ENCODE measurements around the gene SEZ6L2. TPM values are rescaled to one million over a fixed set of nuclear protein-coding genes. Genes with fewer than 3 reads are reported as not detected.
"Not testable (repeated sequence)": the region's sequence is repeated elsewhere in the genome, so short reads cannot be mapped to it uniquely, and the experiment has no call there.

SEZ6L2 gene
- 47.3 and 59.0 TPM in 2 replicates for total RNA-seq (2014; rRNA removed; shearing (Covaris generic))

GRCh38 chr16:29899516-29900101 is at the start of gene SEZ6L2:
Gene SEZ6L2 (minus strand): TSS chr16:29899550. CDS start chr16:29899019, 531 bp downstream.
- no peaks in the 10 kb centered on the region; the same call in 1 of the 2 replicates for H3K27me3 ChIP-seq (ENCODE audit: control insufficient read depth, insufficient read depth, low read length)
- H3K36me3 ChIP-seq (replicated peaks; ENCODE audit: control insufficient read depth, insufficient read depth, low read length) = peaks cover 6% of the 10 kb centered on the region
- DNase-seq = peak; percentile 97
- H3K4me3 ChIP-seq (ENCODE audit: insufficient read depth, low read depth, low read length) = peak within 1 kb of the TSS; percentile 80

- no peak for DNase-seq
- Histone ChIP-seq H3K27me3 (ENCODE audit: control insufficient read depth, insufficient read depth, low read length) (no peaks in the 10 kb centered on the region), H3K4me3 (ENCODE audit: insufficient read depth, low read depth, low read length) (no peak overlapping the region), H3K36me3 (replicated peaks; ENCODE audit: control insufficient read depth, insufficient read depth, low read length) (no peaks in the 10 kb centered on the region)
These were observed 48.5 kb upstream of the SEZ6L2 start for GRCh38 chr16:29947897-29948296.

GRCh38 chr16:29943846-29944799 is 44.8 kb upstream of the SEZ6L2 start:
- Histone ChIP-seq H3K27me3 (ENCODE audit: control insufficient read depth, insufficient read depth, low read length) (no peaks in the 10 kb centered on the region), H3K36me3 (replicated peaks; ENCODE audit: control insufficient read depth, insufficient read depth, low read length) (no peaks in the 10 kb centered on the region), H3K4me3 (ENCODE audit: insufficient read depth, low read depth, low read length) (no peak overlapping the region)
- peak; percentile 68 for DNase-seq

- DNase-seq = no peak
- no peak overlapping the region for H3K4me3 ChIP-seq (ENCODE audit: insufficient read depth, low read depth, low read length)
These were observed 41.3 kb upstream of the SEZ6L2 start for GRCh38 chr16:29940656-29941055.

GRCh38 chr16:29931750-29932149 is 32.4 kb upstream of the SEZ6L2 start:
- not testable (repeated sequence) for DNase-seq; H3K27me3 ChIP-seq (ENCODE audit: control insufficient read depth, insufficient read depth, low read length); H3K36me3 ChIP-seq (replicated peaks; ENCODE audit: control insufficient read depth, insufficient read depth, low read length); H3K4me3 ChIP-seq (ENCODE audit: insufficient read depth, low read depth, low read length)

More at GRCh38 chr16:29940656-29941055, 41.3 kb upstream of the SEZ6L2 start:
- H3K36me3 ChIP-seq (replicated peaks; ENCODE audit: control insufficient read depth, insufficient read depth, low read length) = no peaks in the 10 kb centered on the region
- H3K27me3 ChIP-seq (ENCODE audit: control insufficient read depth, insufficient read depth, low read length) = no peaks in the 10 kb centered on the region

- peaks cover 1% of the 10 kb centered on the region; the same call in 1 of the 2 replicates for H3K36me3 ChIP-seq (replicated peaks; ENCODE audit: control insufficient read depth, insufficient read depth, low read length)
- H3K27me3 ChIP-seq (ENCODE audit: control insufficient read depth, insufficient read depth, low read length) = no peaks in the 10 kb centered on the region
These were observed 27.9 kb upstream of the SEZ6L2 start for GRCh38 chr16:29927070-29927905.

GRCh38 chr16:29926711-29927052 is 27.3 kb upstream of the SEZ6L2 start:
- H3K27me3 ChIP-seq (ENCODE audit: control insufficient read depth, insufficient read depth, low read length) = no peaks in the 10 kb centered on the region
- peak overlapping the region; percentile 96 for H3K4me3 ChIP-seq (ENCODE audit: insufficient read depth, low read depth, low read length)
- DNase-seq = peak; percentile 47
- H3K36me3 ChIP-seq (replicated peaks; ENCODE audit: control insufficient read depth, insufficient read depth, low read length) = peaks cover 1% of the 10 kb centered on the region; the same call in 1 of the 2 replicates

More at GRCh38 chr16:29927070-29927905, 27.9 kb upstream of the SEZ6L2 start:
- peak overlapping the region; percentile 96; the same call in 1 of the 2 replicates for H3K4me3 ChIP-seq (ENCODE audit: insufficient read depth, low read depth, low read length)
- no peak for DNase-seq

- peak; percentile 99 for DNase-seq
- peak within 1 kb of the TSS; percentile 96 for H3K4me3 ChIP-seq (ENCODE audit: insufficient read depth, low read depth, low read length)
- no peaks in the 10 kb centered on the region for H3K27me3 ChIP-seq (ENCODE audit: control insufficient read depth, insufficient read depth, low read length)
- peaks cover 3% of the 10 kb centered on the region; the same call in 1 of the 2 replicates for H3K36me3 ChIP-seq (replicated peaks; ENCODE audit: control insufficient read depth, insufficient read depth, low read length)
These were observed 26.7 kb upstream of the SEZ6L2 start, which contains the start of gene KCTD13 for GRCh38 chr16:29925781-29926710. Gene KCTD13 (minus strand): TSS chr16:29926226. CDS start chr16:29926033, 193 bp downstream.

GRCh38 chr16:29925105-29925756 is 25.9 kb upstream of the SEZ6L2 start:
- peak; percentile 33 for DNase-seq
- Histone ChIP-seq H3K4me3 (ENCODE audit: insufficient read depth, low read depth, low read length) (peak overlapping the region; percentile 96), H3K27me3 (ENCODE audit: control insufficient read depth, insufficient read depth, low read length) (no peaks in the 10 kb centered on the region), H3K36me3 (replicated peaks; ENCODE audit: control insufficient read depth, insufficient read depth, low read length) (peaks cover 3% of the 10 kb centered on the region; the same call in 1 of the 2 replicates)

- Histone ChIP-seq H3K36me3 (replicated peaks; ENCODE audit: control insufficient read depth, insufficient read depth, low read length) (peaks cover 3% of the 10 kb centered on the region), H3K4me3 (ENCODE audit: insufficient read depth, low read depth, low read length) (no peak overlapping the region), H3K27me3 (ENCODE audit: control insufficient read depth, insufficient read depth, low read length) (no peaks in the 10 kb centered on the region)
- DNase-seq = no peak
These were observed 23.7 kb upstream of the SEZ6L2 start for GRCh38 chr16:29922986-29923501.

- Histone ChIP-seq H3K27me3 (ENCODE audit: control insufficient read depth, insufficient read depth, low read length) (no peaks in the 10 kb centered on the region), H3K36me3 (replicated peaks; ENCODE audit: control insufficient read depth, insufficient read depth, low read length) (peaks cover 3% of the 10 kb centered on the region), H3K4me3 (ENCODE audit: insufficient read depth, low read depth, low read length) (no peak overlapping the region)
- no peak for DNase-seq
These were observed 23.0 kb upstream of the SEZ6L2 start for GRCh38 chr16:29922326-29922725.

- H3K27me3 ChIP-seq (ENCODE audit: control insufficient read depth, insufficient read depth, low read length) = no peaks in the 10 kb centered on the region
- H3K36me3 ChIP-seq (replicated peaks; ENCODE audit: control insufficient read depth, insufficient read depth, low read length) = peaks cover 3% of the 10 kb centered on the region
- H3K4me3 ChIP-seq (ENCODE audit: insufficient read depth, low read depth, low read length) = no peak overlapping the region
- no peak for DNase-seq
These were observed 21.7 kb upstream of the SEZ6L2 start for GRCh38 chr16:29921034-29921385.

Measured in H7 (cell line).